H9 (cell line): ENCODE results near the gene C13orf46. TPM values are rescaled to one million over a fixed set of nuclear protein-coding genes. Genes with fewer than 3 reads are reported as not detected.

Experiments used
- DNase-seq: peaks from one replicate; pipeline ENCODE4 v3.0.0-alpha.2; 2017
- H2AFZ ChIP-seq: one replicate; pipeline ENCODE4 v1.6.1; 2013; ENCODE audit warnings: mild to moderate bottlenecking, low read length, control low read depth, moderate library complexity
- H2AK5ac ChIP-seq: 2 replicates; pipeline ENCODE4 v1.6.1; 2013; ENCODE audit warnings: low read length, control low read depth, mixed read lengths; ENCODE audit not compliant: insufficient read length
- H2BK120ac ChIP-seq: one replicate; pipeline ENCODE4 v1.6.1; 2013; ENCODE audit warnings: low read depth, mild to moderate bottlenecking, low read length, control low read depth, inconsistent platforms; ENCODE audit not compliant: poor library complexity, severe bottlenecking
- H2BK12ac ChIP-seq: 2 replicates; pipeline ENCODE4 v1.6.1; 2013; ENCODE audit warnings: low read length, control low read depth, mixed read lengths, low read depth; ENCODE audit not compliant: insufficient read length
- H2BK15ac ChIP-seq: 2 replicates; pipeline ENCODE4 v1.6.1; 2013; ENCODE audit warnings: low read depth, low read length, control low read depth
- H2BK20ac ChIP-seq: one replicate; pipeline ENCODE4 v1.6.1; 2013; ENCODE audit warnings: low read depth, mild to moderate bottlenecking, low read length, control low read depth, inconsistent platforms; ENCODE audit not compliant: poor library complexity, severe bottlenecking
- H2BK5ac ChIP-seq: 2 replicates; pipeline ENCODE4 v1.6.1; 2013; ENCODE audit warnings: low read length, control low read depth, mixed read lengths; ENCODE audit not compliant: insufficient read length
- H3K14ac ChIP-seq: 2 replicates; pipeline ENCODE4 v1.6.1; 2013; ENCODE audit warnings: low read length, control low read depth; ENCODE audit not compliant: insufficient read depth
- H3K18ac ChIP-seq: 2 replicates; pipeline ENCODE4 v1.6.1; 2013; ENCODE audit warnings: low read depth, mild to moderate bottlenecking, mixed read lengths, low read length, control low read depth; ENCODE audit not compliant: insufficient read length
- H3K23ac ChIP-seq: 2 replicates; pipeline ENCODE4 v1.6.1; 2013; ENCODE audit warnings: low read length, control low read depth, mixed read lengths, low read depth; ENCODE audit not compliant: insufficient read length
- H3K23me2 ChIP-seq: 2 replicates; pipeline ENCODE4 v1.6.1; 2013; ENCODE audit warnings: low read depth, mild to moderate bottlenecking, mixed read lengths, low read length, control low read depth; ENCODE audit not compliant: insufficient read length, poor library complexity, severe bottlenecking
- H3K27ac ChIP-seq: 2 replicates; pipeline ENCODE4 v1.5.1; 2013; ENCODE audit warnings: low read length, control low read depth, mixed read lengths, low read depth; ENCODE audit not compliant: insufficient read length
- H3K27me3 ChIP-seq: 2 replicates; pipeline ENCODE4 v1.6.1; 2013; ENCODE audit warnings: low read length, control low read depth, inconsistent platforms; ENCODE audit not compliant: insufficient read depth
- H3K4ac ChIP-seq: 2 replicates; pipeline ENCODE4 v1.6.1; 2013; ENCODE audit warnings: low read depth, mild to moderate bottlenecking, control low read depth, inconsistent platforms, low read length, moderate library complexity
- H3K4me1 ChIP-seq: 2 replicates; pipeline ENCODE4 v1.6.1; 2013; ENCODE audit warnings: low read length, control low read depth, inconsistent platforms; ENCODE audit not compliant: insufficient read depth
- H3K4me2 ChIP-seq: 2 replicates; pipeline ENCODE4 v1.6.1; 2013; ENCODE audit warnings: low read length, control low read depth, mixed read lengths; ENCODE audit not compliant: insufficient read length, insufficient read depth
- H3K56ac ChIP-seq: 2 replicates; pipeline ENCODE4 v1.6.1; 2013; ENCODE audit warnings: low read depth, mild to moderate bottlenecking, mixed read lengths, low read length, control low read depth; ENCODE audit not compliant: insufficient read length
- H3K79me1 ChIP-seq: 2 replicates; pipeline ENCODE4 v1.6.1; 2013; ENCODE audit warnings: low read depth, mild to moderate bottlenecking, moderate library complexity, low read length, control low read depth, inconsistent platforms; ENCODE audit not compliant: insufficient read depth, poor library complexity, severe bottlenecking
- H3K79me2 ChIP-seq: 2 replicates; pipeline ENCODE4 v1.6.1; 2013; ENCODE audit warnings: low read length, control low read depth, inconsistent platforms; ENCODE audit not compliant: insufficient read depth
- H3K9ac ChIP-seq: 2 replicates; pipeline ENCODE4 v1.6.1; 2013; ENCODE audit warnings: low read length, control low read depth, mixed read lengths; ENCODE audit not compliant: insufficient read length; ENCODE audit errors: extremely low read depth
- H3K9me3 ChIP-seq: one replicate; pipeline ENCODE4 v1.6.1; 2013; ENCODE audit warnings: low read depth, low read length, inconsistent platforms; ENCODE audit not compliant: control insufficient read depth
- H3T11ph ChIP-seq: one replicate; pipeline ENCODE4 v1.6.1; 2013; ENCODE audit warnings: mild to moderate bottlenecking, low read length, control low read depth, inconsistent platforms
- H4K20me1 ChIP-seq: one replicate; pipeline ENCODE4 v1.6.1; 2013; ENCODE audit not compliant: control insufficient read depth, insufficient read length, insufficient read depth
- H4K5ac ChIP-seq: 2 replicates; pipeline ENCODE4 v1.6.1; 2013; ENCODE audit warnings: low read depth, mild to moderate bottlenecking, mixed read lengths, low read length, control low read depth; ENCODE audit not compliant: insufficient read length
- H4K8ac ChIP-seq: replicated peaks from 2 replicates; pipeline ENCODE4 v1.6.1; 2013; ENCODE audit warnings: low read length, control low read depth, mixed read lengths, low read depth; ENCODE audit not compliant: insufficient read length
- H4K91ac ChIP-seq: 2 replicates; pipeline ENCODE4 v1.6.1; 2013; ENCODE audit warnings: low read depth, mild to moderate bottlenecking, moderate library complexity, mixed read lengths, low read length, control low read depth; ENCODE audit not compliant: insufficient read length
- H3K27ac Mint-ChIP-seq, 3 experiments: 2 replicates in 2 of 3; 3 replicates in 1 of 3; pipeline ENCODE4 v1.8.0; 2020 to 2021; ENCODE audit warnings: mixed read lengths in 3 of 3, mild to moderate bottlenecking in 1 of 3, moderate library complexity in 1 of 3
- H3K27me3 Mint-ChIP-seq: 2 replicates; pipeline ENCODE4 v1.8.0; 2021; ENCODE audit warnings: low read depth, mild to moderate bottlenecking, moderate library complexity, mixed read lengths
- H3K36me3 Mint-ChIP-seq, 3 experiments: 2 replicates in 2 of 3; 3 replicates in 1 of 3; pipeline ENCODE4 v1.8.0; 2020 to 2021; ENCODE audit warnings: low read depth in 3 of 3, mixed read lengths in 3 of 3; ENCODE audit not compliant: insufficient read depth in 1 of 3
- H3K4me1 Mint-ChIP-seq, 2 experiments: 2 replicates each; pipeline ENCODE4 v1.8.0; 2020; ENCODE audit warnings: mixed read lengths in 2 of 2
- H3K4me3 Mint-ChIP-seq, 2 experiments: 2 replicates in 1 of 2; 3 replicates in 1 of 2; pipeline ENCODE4 v1.8.0; 2020 to 2021; ENCODE audit warnings: mild to moderate bottlenecking in 2 of 2, mixed read lengths in 2 of 2, moderate library complexity in 1 of 2
- H3K9me3 Mint-ChIP-seq, 2 experiments: 2 replicates in 1 of 2; 3 replicates in 1 of 2; pipeline ENCODE4 v1.8.0; 2020; ENCODE audit warnings: mild to moderate bottlenecking in 2 of 2, mixed read lengths in 2 of 2, moderate library complexity in 1 of 2
- WGBS: extraction: QIAGEN DNeasy Blood & Tissue Kit; methylation state at CpG from one replicate; pipeline ENCODE4 v1.1.7; 2013; ENCODE audit warnings: missing lambda C conversion rate, low lambda C conversion rate, mixed read lengths; ENCODE audit not compliant: insufficient read length; ENCODE audit errors: extremely low coverage; 5-methylcytosine and 5-hydroxymethylcytosine counted together
- total RNA-seq: library from RNA; stranded (reverse); gene quantifications from 2 replicates; pipeline ENCODE4 v1.2.1, GENCODE V29; 2021
- TF ChIP-seq, protein P1 (sequence below): fragments of 200-600 bp; sonication (generic); conservative IDR thresholded peaks from 3 replicates; pipeline ENCODE4 v1.8.0; 2021; ENCODE audit warnings: antibody characterized with exemption, mild to moderate bottlenecking

C13orf46 gene
- total RNA-seq, 1 experiment from 2014 or later = 0.55 TPM

DNA sequence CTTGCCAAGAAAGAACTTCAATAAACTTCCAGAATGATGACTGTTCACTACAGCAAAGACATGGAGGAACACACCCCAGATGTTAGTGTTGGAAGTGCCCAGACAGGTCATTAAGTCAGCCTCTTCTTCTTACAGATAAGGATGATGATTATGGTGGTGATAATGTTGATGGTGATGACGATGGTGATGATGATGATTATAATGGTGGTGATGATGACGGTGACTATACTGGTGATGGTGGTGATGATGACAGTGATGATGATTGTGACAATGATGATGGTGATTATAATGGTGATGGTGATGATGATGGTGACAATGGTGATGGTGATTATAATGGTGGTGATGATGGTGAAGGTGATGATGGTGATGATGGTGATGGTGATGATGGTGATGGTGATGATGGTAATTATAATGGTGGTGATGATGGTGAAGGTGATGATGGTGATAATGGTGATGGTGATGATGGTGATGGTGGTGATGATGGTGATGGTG, 8.4 kb downstream of the C13orf46 start:
- DNase-seq = no peak

More for the DNA sequence above, 8.4 kb downstream of the C13orf46 start:
- no peak overlapping the region for H3K23ac ChIP-seq
- H3T11ph ChIP-seq = no peak overlapping the region
- H4K5ac ChIP-seq = no peak overlapping the region
- H2BK20ac ChIP-seq = no peak overlapping the region
- H3K4ac ChIP-seq = no peak overlapping the region
- H2BK120ac ChIP-seq = no peak overlapping the region
- H3K23me2 ChIP-seq = no peaks in the 10 kb centered on the region
- no peaks in the 10 kb centered on the region for H3K4me1 ChIP-seq
- H4K91ac ChIP-seq = no peak overlapping the region
- H3K9me3 ChIP-seq = peaks cover 15% of the 10 kb centered on the region
- H3K14ac ChIP-seq = no peak overlapping the region
- no peak overlapping the region for H2AK5ac ChIP-seq
- no peak overlapping the region for H3K4me2 ChIP-seq
- Mint-ChIP-seq H3K27me3 (peaks cover 15% of the 10 kb centered on the region), H3K27ac (no peak overlapping the region), H3K4me3 (no peak overlapping the region), H3K36me3 (peaks cover 0 to 9% (median 6%) of the 10 kb centered on the region in 3 experiments; a peak in 5 of 7 replicates), H3K9me3 (peaks cover 12 to 22% of the 10 kb centered on the region in 2 experiments), H3K4me1 (no peaks in the 10 kb centered on the region)
- no peak overlapping the region for H3K18ac ChIP-seq
- no peak overlapping the region for H2BK12ac ChIP-seq
- no peak overlapping the region for H3K27ac ChIP-seq
- H3K79me1 ChIP-seq = no peaks in the 10 kb centered on the region
- no peaks in the 10 kb centered on the region for H3K27me3 ChIP-seq
- no peaks in the 10 kb centered on the region for H3K79me2 ChIP-seq
- H3K9ac ChIP-seq = no peak overlapping the region
- H2AFZ ChIP-seq = no peak overlapping the region
- H3K56ac ChIP-seq = no peak overlapping the region
- TF ChIP-seq, protein P1, sequence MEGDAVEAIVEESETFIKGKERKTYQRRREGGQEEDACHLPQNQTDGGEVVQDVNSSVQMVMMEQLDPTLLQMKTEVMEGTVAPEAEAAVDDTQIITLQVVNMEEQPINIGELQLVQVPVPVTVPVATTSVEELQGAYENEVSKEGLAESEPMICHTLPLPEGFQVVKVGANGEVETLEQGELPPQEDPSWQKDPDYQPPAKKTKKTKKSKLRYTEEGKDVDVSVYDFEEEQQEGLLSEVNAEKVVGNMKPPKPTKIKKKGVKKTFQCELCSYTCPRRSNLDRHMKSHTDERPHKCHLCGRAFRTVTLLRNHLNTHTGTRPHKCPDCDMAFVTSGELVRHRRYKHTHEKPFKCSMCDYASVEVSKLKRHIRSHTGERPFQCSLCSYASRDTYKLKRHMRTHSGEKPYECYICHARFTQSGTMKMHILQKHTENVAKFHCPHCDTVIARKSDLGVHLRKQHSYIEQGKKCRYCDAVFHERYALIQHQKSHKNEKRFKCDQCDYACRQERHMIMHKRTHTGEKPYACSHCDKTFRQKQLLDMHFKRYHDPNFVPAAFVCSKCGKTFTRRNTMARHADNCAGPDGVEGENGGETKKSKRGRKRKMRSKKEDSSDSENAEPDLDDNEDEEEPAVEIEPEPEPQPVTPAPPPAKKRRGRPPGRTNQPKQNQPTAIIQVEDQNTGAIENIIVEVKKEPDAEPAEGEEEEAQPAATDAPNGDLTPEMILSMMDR = no peak
- 100% methylated on average over 1 of the region's 2 CpGs for WGBS
- H4K8ac ChIP-seq = no peak overlapping the region
- H4K20me1 ChIP-seq = no peaks in the 10 kb centered on the region
- H2BK15ac ChIP-seq = no peak overlapping the region
- no peak overlapping the region for H2BK5ac ChIP-seq
